Esophagus muscularis mucosa (tissue), 4 donors: ENCODE data around the gene EIF2B4.

Experiments used
- CTCF ChIP-seq, 3 experiments: fragments of 200-600 bp in 2 of 3; fragments of 450-650 bp in 1 of 3; sonication (generic) in 2 of 3; IDR thresholded peaks; one replicate each; pipeline ENCODE4 v1.5.1; 2017 to 2019; ENCODE audit warnings: antibody characterized with exemption in 3 of 3, mild to moderate bottlenecking in 2 of 3, moderate library complexity in 1 of 3
- EP300 ChIP-seq: sonication (generic); formaldehyde crosslinking; IDR thresholded peaks from one replicate; pipeline ENCODE4 v1.6.1; 2017; ENCODE audit warnings: antibody characterized with exemption
- POLR2A ChIP-seq: fragments of 450-650 bp; IDR thresholded peaks from one replicate; pipeline ENCODE4 v1.6.1; 2017; ENCODE audit warnings: antibody characterized with exemption, moderate library complexity, mild to moderate bottlenecking, low read depth
- POLR2AphosphoS5 ChIP-seq, 2 donors: sonication (generic); formaldehyde crosslinking; IDR thresholded peaks; one replicate each; pipeline ENCODE4 v1.6.1; 2017; ENCODE audit warnings: antibody characterized with exemption in 2 of 2

DNA sequence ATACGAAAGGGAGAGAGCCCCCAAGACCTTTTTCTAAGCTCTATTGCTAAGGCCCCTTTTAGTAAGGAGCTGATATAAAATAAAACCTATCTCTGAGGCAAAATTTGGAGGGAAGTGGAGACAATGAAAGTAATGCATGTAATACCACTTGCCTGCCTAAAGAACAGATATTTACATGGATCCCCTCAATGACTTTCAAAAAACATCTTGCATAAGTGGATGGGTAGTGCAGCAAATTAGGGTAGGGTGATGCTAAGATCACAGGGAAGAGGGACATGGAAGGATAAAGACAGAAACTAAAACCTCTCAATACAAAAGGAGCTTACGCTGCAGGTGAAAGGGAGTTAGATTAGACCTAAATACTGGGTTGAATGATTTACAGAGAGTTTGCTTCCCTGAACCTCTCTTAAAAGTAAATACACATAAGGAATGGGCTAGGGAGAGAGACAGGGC is 9.3 kb upstream of the EIF2B4 start:
- no peak for TF ChIP-seq POLR2AphosphoS5 (IDR thresholded peaks at IDR 0.05)
- TF ChIP-seq CTCF (IDR thresholded peaks at IDR 0.05), result no peak
- TF ChIP-seq EP300, result no peak
- no peak for TF ChIP-seq POLR2A
